Stomach (tissue), 4 donors: ENCODE data around the gene WDR45B.

Experiments used
- CTCF ChIP-seq, 7 experiments: fragments of 450-650 bp in 4 of 7; fragments of 200-600 bp in 3 of 7; sonication (generic) in 3 of 7; IDR thresholded peaks; one replicate each; pipeline ENCODE4 v1.5.1; 2016 to 2019; ENCODE audit warnings: antibody characterized with exemption in 7 of 7, control low read depth in 2 of 7, mild to moderate bottlenecking in 1 of 7
- POLR2AphosphoS5 ChIP-seq, 3 donors: sonication (generic); formaldehyde crosslinking; IDR thresholded peaks; one replicate each; pipeline ENCODE4 v1.6.1; 2016; ENCODE audit warnings: antibody characterized with exemption in 3 of 3

GRCh38 chr17:82590216-82590615 is 58.0 kb downstream of the WDR45B start:
- TF ChIP-seq CTCF (IDR thresholded peaks at IDR 0.05) (no peak), POLR2AphosphoS5 (IDR thresholded peaks at IDR 0.05) (no peak)
